ENCODE measurements around the gene ELAVL4. TPM values are rescaled to one million over a fixed set of nuclear protein-coding genes. Genes with fewer than 3 reads are reported as not detected.

Gene ELAVL4
- total RNA-seq, 1 experiment from 2014 or later: 0.50 TPM

DNA sequence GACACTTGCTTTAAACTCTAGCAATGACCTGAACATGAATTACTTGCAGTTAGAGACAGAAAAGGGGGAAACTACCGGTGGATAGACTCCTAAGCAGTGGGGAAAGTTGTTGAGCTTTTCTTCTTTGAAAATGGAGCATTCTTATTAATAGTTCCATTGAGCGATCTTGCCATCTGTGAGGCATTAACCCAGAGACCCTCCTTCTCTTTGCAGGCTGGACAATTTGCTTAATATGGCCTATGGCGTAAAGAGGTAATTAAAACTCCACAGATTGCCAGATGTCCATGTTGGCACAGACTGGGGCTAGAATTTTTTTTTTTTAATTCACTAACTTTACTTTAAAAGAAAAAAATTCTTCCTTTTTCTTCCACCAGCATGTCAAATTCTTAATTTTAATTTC, 88.5 kb downstream of the ELAVL4 start (continued):
- TF ChIP-seq, protein P1, sequence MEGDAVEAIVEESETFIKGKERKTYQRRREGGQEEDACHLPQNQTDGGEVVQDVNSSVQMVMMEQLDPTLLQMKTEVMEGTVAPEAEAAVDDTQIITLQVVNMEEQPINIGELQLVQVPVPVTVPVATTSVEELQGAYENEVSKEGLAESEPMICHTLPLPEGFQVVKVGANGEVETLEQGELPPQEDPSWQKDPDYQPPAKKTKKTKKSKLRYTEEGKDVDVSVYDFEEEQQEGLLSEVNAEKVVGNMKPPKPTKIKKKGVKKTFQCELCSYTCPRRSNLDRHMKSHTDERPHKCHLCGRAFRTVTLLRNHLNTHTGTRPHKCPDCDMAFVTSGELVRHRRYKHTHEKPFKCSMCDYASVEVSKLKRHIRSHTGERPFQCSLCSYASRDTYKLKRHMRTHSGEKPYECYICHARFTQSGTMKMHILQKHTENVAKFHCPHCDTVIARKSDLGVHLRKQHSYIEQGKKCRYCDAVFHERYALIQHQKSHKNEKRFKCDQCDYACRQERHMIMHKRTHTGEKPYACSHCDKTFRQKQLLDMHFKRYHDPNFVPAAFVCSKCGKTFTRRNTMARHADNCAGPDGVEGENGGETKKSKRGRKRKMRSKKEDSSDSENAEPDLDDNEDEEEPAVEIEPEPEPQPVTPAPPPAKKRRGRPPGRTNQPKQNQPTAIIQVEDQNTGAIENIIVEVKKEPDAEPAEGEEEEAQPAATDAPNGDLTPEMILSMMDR (IDR thresholded peaks at IDR 0.05): no peak
- TF ChIP-seq, protein P2, sequence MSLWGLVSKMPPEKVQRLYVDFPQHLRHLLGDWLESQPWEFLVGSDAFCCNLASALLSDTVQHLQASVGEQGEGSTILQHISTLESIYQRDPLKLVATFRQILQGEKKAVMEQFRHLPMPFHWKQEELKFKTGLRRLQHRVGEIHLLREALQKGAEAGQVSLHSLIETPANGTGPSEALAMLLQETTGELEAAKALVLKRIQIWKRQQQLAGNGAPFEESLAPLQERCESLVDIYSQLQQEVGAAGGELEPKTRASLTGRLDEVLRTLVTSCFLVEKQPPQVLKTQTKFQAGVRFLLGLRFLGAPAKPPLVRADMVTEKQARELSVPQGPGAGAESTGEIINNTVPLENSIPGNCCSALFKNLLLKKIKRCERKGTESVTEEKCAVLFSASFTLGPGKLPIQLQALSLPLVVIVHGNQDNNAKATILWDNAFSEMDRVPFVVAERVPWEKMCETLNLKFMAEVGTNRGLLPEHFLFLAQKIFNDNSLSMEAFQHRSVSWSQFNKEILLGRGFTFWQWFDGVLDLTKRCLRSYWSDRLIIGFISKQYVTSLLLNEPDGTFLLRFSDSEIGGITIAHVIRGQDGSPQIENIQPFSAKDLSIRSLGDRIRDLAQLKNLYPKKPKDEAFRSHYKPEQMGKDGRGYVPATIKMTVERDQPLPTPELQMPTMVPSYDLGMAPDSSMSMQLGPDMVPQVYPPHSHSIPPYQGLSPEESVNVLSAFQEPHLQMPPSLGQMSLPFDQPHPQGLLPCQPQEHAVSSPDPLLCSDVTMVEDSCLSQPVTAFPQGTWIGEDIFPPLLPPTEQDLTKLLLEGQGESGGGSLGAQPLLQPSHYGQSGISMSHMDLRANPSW (CRISPR knock-in tag; conservative IDR thresholded peaks at IDR 0.05; ENCODE audit: low read depth): no peak
- no peak for TF ChIP-seq ZNF416 (CRISPR knock-in tag; IDR thresholded peaks at IDR 0.05)
- TF ChIP-seq, protein P3, sequence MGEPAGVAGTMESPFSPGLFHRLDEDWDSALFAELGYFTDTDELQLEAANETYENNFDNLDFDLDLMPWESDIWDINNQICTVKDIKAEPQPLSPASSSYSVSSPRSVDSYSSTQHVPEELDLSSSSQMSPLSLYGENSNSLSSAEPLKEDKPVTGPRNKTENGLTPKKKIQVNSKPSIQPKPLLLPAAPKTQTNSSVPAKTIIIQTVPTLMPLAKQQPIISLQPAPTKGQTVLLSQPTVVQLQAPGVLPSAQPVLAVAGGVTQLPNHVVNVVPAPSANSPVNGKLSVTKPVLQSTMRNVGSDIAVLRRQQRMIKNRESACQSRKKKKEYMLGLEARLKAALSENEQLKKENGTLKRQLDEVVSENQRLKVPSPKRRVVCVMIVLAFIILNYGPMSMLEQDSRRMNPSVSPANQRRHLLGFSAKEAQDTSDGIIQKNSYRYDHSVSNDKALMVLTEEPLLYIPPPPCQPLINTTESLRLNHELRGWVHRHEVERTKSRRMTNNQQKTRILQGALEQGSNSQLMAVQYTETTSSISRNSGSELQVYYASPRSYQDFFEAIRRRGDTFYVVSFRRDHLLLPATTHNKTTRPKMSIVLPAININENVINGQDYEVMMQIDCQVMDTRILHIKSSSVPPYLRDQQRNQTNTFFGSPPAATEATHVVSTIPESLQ (CRISPR knock-in tag; IDR thresholded peaks at IDR 0.05): no peak

DNA sequence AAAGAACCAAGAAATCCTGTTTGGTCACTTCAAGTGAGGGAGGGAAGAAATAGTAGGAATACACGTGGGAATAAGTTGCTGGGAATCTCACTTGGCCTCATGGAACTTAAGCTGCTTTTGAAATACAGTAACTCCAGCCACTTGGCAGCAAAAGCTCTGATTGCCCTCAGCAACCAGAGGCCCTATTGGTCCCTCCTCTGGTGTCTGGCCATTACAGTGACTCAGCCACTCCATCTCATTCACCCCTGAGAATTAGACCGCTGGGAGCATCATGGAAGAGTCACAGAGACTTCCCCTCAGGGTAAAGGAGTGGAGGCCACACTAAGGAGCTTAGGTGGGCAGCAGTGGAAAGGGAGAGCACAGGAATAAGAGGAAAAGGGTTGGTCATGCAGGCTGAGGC, 99.6 kb downstream of the ELAVL4 start:
- Mint-ChIP-seq H3K36me3 (no peaks in the 10 kb centered on the region), H3K27ac (no peak overlapping the region), H3K4me1 (no peaks in the 10 kb centered on the region), H3K4me3 (no peak overlapping the region), H3K9me3 (no peaks in the 10 kb centered on the region), H3K27me3 (ENCODE audit: low read depth) (no peaks in the 10 kb centered on the region; the same call in 1 of the 2 replicates)
- ATAC-seq (no peak), DNase-seq (ENCODE audit: low spot score) (no peak)
- ChIA-PET POLR2A (no interaction called here), CTCF (interaction anchor here (0.7 to 1.2 kb wide), 2 partner anchors 64 to 125 kb away, joined by 4 read pairs; no protein-coding TSS in a partner anchor)
- TF ChIP-seq FOXP1 (CRISPR knock-in tag; IDR thresholded peaks at IDR 0.05; ENCODE audit: borderline replicate concordance): no peak
- TF ChIP-seq FOXK1 (CRISPR knock-in tag; IDR thresholded peaks at IDR 0.05): no peak
- TF ChIP-seq ZNF416 (CRISPR knock-in tag; IDR thresholded peaks at IDR 0.05): no peak
- TF ChIP-seq CBFB (CRISPR knock-in tag; IDR thresholded peaks at IDR 0.05; ENCODE audit: low read depth): no peak
- no peak for TF ChIP-seq GRHL2 (CRISPR knock-in tag; IDR thresholded peaks at IDR 0.05; ENCODE audit: insufficient replicate concordance, severe bottlenecking)
- TF ChIP-seq, protein P4, sequence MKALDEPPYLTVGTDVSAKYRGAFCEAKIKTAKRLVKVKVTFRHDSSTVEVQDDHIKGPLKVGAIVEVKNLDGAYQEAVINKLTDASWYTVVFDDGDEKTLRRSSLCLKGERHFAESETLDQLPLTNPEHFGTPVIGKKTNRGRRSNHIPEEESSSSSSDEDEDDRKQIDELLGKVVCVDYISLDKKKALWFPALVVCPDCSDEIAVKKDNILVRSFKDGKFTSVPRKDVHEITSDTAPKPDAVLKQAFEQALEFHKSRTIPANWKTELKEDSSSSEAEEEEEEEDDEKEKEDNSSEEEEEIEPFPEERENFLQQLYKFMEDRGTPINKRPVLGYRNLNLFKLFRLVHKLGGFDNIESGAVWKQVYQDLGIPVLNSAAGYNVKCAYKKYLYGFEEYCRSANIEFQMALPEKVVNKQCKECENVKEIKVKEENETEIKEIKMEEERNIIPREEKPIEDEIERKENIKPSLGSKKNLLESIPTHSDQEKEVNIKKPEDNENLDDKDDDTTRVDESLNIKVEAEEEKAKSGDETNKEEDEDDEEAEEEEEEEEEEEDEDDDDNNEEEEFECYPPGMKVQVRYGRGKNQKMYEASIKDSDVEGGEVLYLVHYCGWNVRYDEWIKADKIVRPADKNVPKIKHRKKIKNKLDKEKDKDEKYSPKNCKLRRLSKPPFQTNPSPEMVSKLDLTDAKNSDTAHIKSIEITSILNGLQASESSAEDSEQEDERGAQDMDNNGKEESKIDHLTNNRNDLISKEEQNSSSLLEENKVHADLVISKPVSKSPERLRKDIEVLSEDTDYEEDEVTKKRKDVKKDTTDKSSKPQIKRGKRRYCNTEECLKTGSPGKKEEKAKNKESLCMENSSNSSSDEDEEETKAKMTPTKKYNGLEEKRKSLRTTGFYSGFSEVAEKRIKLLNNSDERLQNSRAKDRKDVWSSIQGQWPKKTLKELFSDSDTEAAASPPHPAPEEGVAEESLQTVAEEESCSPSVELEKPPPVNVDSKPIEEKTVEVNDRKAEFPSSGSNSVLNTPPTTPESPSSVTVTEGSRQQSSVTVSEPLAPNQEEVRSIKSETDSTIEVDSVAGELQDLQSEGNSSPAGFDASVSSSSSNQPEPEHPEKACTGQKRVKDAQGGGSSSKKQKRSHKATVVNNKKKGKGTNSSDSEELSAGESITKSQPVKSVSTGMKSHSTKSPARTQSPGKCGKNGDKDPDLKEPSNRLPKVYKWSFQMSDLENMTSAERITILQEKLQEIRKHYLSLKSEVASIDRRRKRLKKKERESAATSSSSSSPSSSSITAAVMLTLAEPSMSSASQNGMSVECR (CRISPR knock-in tag; IDR thresholded peaks at IDR 0.05; ENCODE audit: borderline replicate concordance): no peak
- TF ChIP-seq, protein P5, sequence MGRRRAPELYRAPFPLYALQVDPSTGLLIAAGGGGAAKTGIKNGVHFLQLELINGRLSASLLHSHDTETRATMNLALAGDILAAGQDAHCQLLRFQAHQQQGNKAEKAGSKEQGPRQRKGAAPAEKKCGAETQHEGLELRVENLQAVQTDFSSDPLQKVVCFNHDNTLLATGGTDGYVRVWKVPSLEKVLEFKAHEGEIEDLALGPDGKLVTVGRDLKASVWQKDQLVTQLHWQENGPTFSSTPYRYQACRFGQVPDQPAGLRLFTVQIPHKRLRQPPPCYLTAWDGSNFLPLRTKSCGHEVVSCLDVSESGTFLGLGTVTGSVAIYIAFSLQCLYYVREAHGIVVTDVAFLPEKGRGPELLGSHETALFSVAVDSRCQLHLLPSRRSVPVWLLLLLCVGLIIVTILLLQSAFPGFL (CRISPR knock-in tag; IDR thresholded peaks at IDR 0.05; ENCODE audit: borderline replicate concordance): no peak
- TF ChIP-seq, protein P6, sequence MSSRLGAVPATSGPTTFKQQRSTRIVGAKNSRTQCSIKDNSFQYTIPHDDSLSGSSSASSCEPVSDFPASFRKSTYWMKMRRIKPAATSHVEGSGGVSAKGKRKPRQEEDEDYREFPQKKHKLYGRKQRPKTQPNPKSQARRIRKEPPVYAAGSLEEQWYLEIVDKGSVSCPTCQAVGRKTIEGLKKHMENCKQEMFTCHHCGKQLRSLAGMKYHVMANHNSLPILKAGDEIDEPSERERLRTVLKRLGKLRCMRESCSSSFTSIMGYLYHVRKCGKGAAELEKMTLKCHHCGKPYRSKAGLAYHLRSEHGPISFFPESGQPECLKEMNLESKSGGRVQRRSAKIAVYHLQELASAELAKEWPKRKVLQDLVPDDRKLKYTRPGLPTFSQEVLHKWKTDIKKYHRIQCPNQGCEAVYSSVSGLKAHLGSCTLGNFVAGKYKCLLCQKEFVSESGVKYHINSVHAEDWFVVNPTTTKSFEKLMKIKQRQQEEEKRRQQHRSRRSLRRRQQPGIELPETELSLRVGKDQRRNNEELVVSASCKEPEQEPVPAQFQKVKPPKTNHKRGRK (CRISPR knock-in tag; IDR thresholded peaks at IDR 0.05; ENCODE audit: borderline replicate concordance): no peak
- TF ChIP-seq ZNF232 (CRISPR knock-in tag; IDR thresholded peaks at IDR 0.05): no peak
- TF ChIP-seq, protein P7, sequence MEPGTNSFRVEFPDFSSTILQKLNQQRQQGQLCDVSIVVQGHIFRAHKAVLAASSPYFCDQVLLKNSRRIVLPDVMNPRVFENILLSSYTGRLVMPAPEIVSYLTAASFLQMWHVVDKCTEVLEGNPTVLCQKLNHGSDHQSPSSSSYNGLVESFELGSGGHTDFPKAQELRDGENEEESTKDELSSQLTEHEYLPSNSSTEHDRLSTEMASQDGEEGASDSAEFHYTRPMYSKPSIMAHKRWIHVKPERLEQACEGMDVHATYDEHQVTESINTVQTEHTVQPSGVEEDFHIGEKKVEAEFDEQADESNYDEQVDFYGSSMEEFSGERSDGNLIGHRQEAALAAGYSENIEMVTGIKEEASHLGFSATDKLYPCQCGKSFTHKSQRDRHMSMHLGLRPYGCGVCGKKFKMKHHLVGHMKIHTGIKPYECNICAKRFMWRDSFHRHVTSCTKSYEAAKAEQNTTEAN (CRISPR knock-in tag; IDR thresholded peaks at IDR 0.05): no peak
